Stimulated activated CD8-positive, alpha-beta memory T cell treated with anti-CD3 and anti-CD28 coated beads, Interleukin-12 subunit alpha, Interleukin-12 subunit beta, amount 100 ng/mL, for 1 hour (primary cell): ENCODE results near the gene AK2.

Source experiments
- DNase-seq: peaks from one replicate; pipeline ENCODE4 v3.0.0-alpha.2; 2020; ENCODE audit warnings: low read depth

Gene AK2

GRCh38 chr1:33022650-33023200, 14.0 kb downstream of the AK2 start:
- no peak for DNase-seq

GRCh38 chr1:33021567-33022431, 14.9 kb downstream of the AK2 start:
- DNase-seq = no peak

- DNase-seq = no peak
Measured at GRCh38 chr1:33018112-33018511, 18.6 kb downstream of the AK2 start.

- DNase-seq = no peak
Measured at GRCh38 chr1:33017175-33017574, 19.5 kb downstream of the AK2 start.

GRCh38 chr1:33015216-33015615, 21.5 kb downstream of the AK2 start:
- DNase-seq = no peak

- DNase-seq = no peak
Measured at GRCh38 chr1:33014464-33015163, 22.1 kb downstream of the AK2 start.

- no peak for DNase-seq
Measured at GRCh38 chr1:33013791-33014190, 22.9 kb downstream of the AK2 start.

GRCh38 chr1:33012165-33012564, 24.5 kb downstream of the AK2 start:
- no peak for DNase-seq

GRCh38 chr1:33010932-33011731, 25.6 kb downstream of the AK2 start:
- no peak for DNase-seq

GRCh38 chr1:33009561-33009960, 27.1 kb downstream of the AK2 start:
- DNase-seq = no peak

GRCh38 chr1:33008051-33008914, 28.4 kb downstream of the AK2 start:
- no peak for DNase-seq

- no peak for DNase-seq
Measured at GRCh38 chr1:33007190-33008050, 29.3 kb downstream of the AK2 start.

GRCh38 chr1:33005838-33006421, 30.8 kb downstream of the AK2 start:
- DNase-seq = no peak

- no peak for DNase-seq
Measured at GRCh38 chr1:33005117-33005837, 31.4 kb downstream of the AK2 start.

GRCh38 chr1:33004613-33005012, 32.1 kb downstream of the AK2 start:
- DNase-seq = no peak

GRCh38 chr1:33003657-33004056, 33.0 kb downstream of the AK2 start:
- DNase-seq = no peak

GRCh38 chr1:33002006-33002405, 34.7 kb downstream of the AK2 start:
- no peak for DNase-seq

- no peak for DNase-seq
Measured at GRCh38 chr1:33001282-33001681, 35.4 kb downstream of the AK2 start.

GRCh38 chr1:33000427-33001026, 36.2 kb downstream of the AK2 start:
- DNase-seq = no peak
